Activated B cell treated with CpG ODN at 0.5 μM for 24 hours (primary cell): Measurements from ENCODE around the gene ZMYND19. TPM values are rescaled to one million over a fixed set of nuclear protein-coding genes. Genes with fewer than 3 reads are reported as not detected.

Source experiments
- ATAC-seq: fragments of 200-7000 bp; cut with Tn5 transposase; one replicate; pipeline ENCODE4 v1.10.0; 2021; ENCODE audit warnings: low read depth, mild to moderate bottlenecking, moderate library complexity
- CTCF ChIA-PET: fragments of 350-600 bp; sonication (Branson Sonifier 250); formaldehyde crosslinking; loops from one replicate; lab custom pipeline; 2021; ENCODE audit warnings: antibody characterized with exemption; lab: Charles Lee
- POLR2A ChIA-PET: fragments of 350-600 bp; sonication (Branson Sonifier 250); formaldehyde crosslinking; loops from one replicate; lab custom pipeline; 2021; ENCODE audit warnings: antibody characterized with exemption; lab: Charles Lee
- DNase-seq: peaks from one replicate; pipeline ENCODE4 v3.0.0; 2022
- H3K27ac Mint-ChIP-seq: one replicate; pipeline ENCODE4 v1.8.0; 2020; ENCODE audit warnings: mixed read lengths
- H3K27me3 Mint-ChIP-seq: one replicate; pipeline ENCODE4 v1.8.0; 2021; ENCODE audit warnings: mixed read lengths
- H3K36me3 Mint-ChIP-seq: one replicate; pipeline ENCODE4 v1.8.0; 2021; ENCODE audit warnings: low read depth, mixed read lengths
- H3K4me1 Mint-ChIP-seq: one replicate; pipeline ENCODE4 v1.8.0; 2021; ENCODE audit warnings: mixed read lengths
- H3K4me3 Mint-ChIP-seq: one replicate; pipeline ENCODE4 v1.8.0; 2020; ENCODE audit warnings: mild to moderate bottlenecking, mixed read lengths
- H3K9me3 Mint-ChIP-seq: one replicate; pipeline ENCODE4 v1.8.0; 2020; ENCODE audit warnings: mixed read lengths
- intact Hi-C: fragments of 100-400 bp; cut with micrococcal nuclease; formaldehyde crosslinking; loops from one replicate; pipeline ENCODE4 v1.15.1; 2024
- total RNA-seq: library from RNA; stranded (reverse); gene quantifications from 2 replicates; pipeline ENCODE4 v1.2.3, GENCODE V29; 2022
- TF ChIP-seq, protein P1 (sequence below): fragments of 200-600 bp; IDR thresholded peaks from one replicate; pipeline ENCODE4 v1.8.0; 2022; ENCODE audit warnings: antibody characterized with exemption, mild to moderate bottlenecking

The ZMYND19 gene
- total RNA-seq, 1 donor from 2014 or later: 21.9 TPM

DNA sequence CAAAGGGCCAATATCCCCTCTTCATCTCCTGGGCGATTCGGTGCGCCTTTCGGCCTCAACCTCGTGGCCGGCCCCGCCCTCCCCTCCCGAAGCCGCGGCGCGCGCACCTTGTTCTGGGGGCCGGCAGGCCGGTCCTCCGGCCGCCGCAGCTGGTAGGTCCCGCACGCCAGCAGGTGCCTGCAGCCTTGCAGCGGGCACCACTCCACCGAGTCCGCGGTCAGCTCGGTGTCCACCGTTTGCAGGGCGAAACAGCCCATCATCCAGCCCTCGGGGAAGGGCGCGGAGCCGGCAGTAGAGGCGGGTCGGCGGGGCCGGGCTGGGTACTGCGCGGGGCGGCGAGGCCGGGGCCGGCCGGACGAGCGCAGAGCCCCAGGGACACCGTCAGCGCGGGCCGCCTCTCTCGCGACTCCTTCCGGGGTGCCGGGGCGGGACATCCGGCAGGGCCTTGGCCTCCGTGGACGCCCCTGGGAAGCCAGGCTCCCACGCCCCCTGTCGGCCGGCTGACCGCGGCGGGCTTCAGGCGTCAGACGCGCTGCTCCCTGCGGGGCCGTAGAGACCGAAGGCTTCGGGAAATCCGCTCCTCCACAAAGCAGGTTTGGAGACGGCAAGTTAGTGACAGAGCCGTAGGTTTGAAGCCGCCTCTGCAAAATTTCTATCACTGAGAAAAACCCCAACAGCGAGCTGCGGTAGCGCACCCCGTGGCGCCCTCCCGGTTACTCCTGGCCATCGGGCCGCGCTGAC, 11.6 kb downstream of the ZMYND19 start, which contains the start of gene DPH7:
Gene DPH7 (minus strand): TSS at position 408 of the 741 bp plus-strand sequence. CDS start 148 bp downstream, at position 260.
- CTCF ChIA-PET: interaction anchor here (0.8 to 1.7 kb wide), 7 partner anchors 10 to 44 kb away, joined by 3 to 6 read pairs (median 4); partner anchors contain the start of genes MRPL41 and ZMYND19
- intact Hi-C loops: loop anchor here (1.0 to 2.0 kb wide), 3 partner anchors 27 to 40 kb away; partner anchors contain the start of genes ARRDC1, MRPL41 and PNPLA7
- peaks cover 41% of the 10 kb centered on the region for H3K4me1 Mint-ChIP-seq

DNA sequence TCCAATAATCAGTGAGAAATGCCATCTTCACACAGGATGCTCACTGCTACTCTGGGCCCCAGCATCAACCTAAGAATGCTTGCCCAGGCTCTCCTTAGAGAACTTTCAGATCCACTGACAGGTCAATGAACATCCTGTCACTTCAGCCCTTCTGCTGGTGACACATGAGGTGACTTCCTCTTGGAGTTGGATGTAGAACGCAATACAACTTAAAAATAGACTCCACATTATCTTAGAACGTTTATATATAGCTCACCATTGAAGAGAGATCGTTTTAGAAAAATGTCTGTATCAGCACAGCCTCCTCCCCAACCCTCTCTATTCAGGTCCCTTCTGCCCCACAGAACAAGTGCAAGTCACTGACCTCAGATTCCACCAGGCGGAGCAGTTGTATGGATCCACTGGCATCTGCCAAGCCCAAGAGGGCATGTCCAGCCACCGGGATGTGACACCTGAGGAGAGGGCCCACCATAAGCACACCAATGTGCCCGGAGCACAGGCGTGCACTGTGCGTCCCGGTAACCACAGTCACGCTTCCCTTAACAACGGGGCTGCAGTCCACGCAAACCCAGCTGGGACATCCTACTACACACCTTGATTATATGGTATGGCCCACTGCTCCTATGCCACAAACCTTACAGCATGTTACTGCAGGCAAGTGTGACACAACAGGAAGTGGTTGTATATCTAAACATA, 14.4 kb downstream of the ZMYND19 start:
- peaks cover 41% of the 10 kb centered on the region for H3K4me1 Mint-ChIP-seq
- no peak for ATAC-seq
- CTCF ChIA-PET: no interaction called here
- TF ChIP-seq, protein P1, sequence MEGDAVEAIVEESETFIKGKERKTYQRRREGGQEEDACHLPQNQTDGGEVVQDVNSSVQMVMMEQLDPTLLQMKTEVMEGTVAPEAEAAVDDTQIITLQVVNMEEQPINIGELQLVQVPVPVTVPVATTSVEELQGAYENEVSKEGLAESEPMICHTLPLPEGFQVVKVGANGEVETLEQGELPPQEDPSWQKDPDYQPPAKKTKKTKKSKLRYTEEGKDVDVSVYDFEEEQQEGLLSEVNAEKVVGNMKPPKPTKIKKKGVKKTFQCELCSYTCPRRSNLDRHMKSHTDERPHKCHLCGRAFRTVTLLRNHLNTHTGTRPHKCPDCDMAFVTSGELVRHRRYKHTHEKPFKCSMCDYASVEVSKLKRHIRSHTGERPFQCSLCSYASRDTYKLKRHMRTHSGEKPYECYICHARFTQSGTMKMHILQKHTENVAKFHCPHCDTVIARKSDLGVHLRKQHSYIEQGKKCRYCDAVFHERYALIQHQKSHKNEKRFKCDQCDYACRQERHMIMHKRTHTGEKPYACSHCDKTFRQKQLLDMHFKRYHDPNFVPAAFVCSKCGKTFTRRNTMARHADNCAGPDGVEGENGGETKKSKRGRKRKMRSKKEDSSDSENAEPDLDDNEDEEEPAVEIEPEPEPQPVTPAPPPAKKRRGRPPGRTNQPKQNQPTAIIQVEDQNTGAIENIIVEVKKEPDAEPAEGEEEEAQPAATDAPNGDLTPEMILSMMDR: no peak
- H3K9me3 Mint-ChIP-seq: no peaks in the 10 kb centered on the region
- H3K36me3 Mint-ChIP-seq: peaks cover 41% of the 10 kb centered on the region
- no peak for DNase-seq
- H3K27ac Mint-ChIP-seq: peak overlapping the region; percentile 44
- intact Hi-C loops: no loop called here
- POLR2A ChIA-PET: no interaction called here
- H3K4me3 Mint-ChIP-seq: peak overlapping the region; percentile 33
- H3K27me3 Mint-ChIP-seq: no peaks in the 10 kb centered on the region

More for the DNA sequence above, 11.6 kb downstream of the ZMYND19 start, which contains the start of gene DPH7:
- peak; percentile 97 for ATAC-seq
- POLR2A ChIA-PET: interaction anchor here (0.8 to 2.0 kb wide), 5 partner anchors 12 to 29 kb away, joined by 3 to 9 read pairs (median 6); partner anchors contain the start of genes ARRDC1, MRPL41 and ZMYND19
- peaks cover 49% of the 10 kb centered on the region for H3K36me3 Mint-ChIP-seq
- no peaks in the 10 kb centered on the region for H3K27me3 Mint-ChIP-seq
- peak within 1 kb of the TSS; percentile 35 for H3K27ac Mint-ChIP-seq
- TF ChIP-seq, protein P1: peak; percentile 59
- peak within 1 kb of the TSS; percentile 82 for H3K4me3 Mint-ChIP-seq
- no peaks in the 10 kb centered on the region for H3K9me3 Mint-ChIP-seq
- DNase-seq: peak; percentile 98

DNA sequence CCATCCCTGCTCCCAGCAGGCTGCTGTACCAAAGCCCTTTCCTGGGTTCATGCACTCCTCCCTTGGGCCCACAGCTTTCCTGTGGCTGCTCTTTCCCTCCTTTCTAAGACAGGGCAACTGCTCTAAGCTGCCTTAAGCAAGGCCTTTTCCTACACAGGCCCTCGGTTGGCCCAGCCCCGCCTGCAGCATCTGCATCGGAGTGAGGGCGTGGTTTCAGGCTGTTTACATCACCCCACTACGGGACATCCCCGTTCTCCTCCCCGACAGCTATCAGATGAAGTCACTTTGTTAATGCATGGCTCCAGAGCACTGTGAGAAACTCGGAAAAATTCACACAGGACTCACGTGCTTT, 15.0 kb downstream of the ZMYND19 start:
- Mint-ChIP-seq H3K36me3 (peaks cover 46% of the 10 kb centered on the region), H3K4me3 (peak overlapping the region; percentile 44), H3K27me3 (no peaks in the 10 kb centered on the region), H3K9me3 (no peaks in the 10 kb centered on the region), H3K27ac (peak overlapping the region; percentile 44), H3K4me1 (peaks cover 41% of the 10 kb centered on the region)
- TF ChIP-seq, protein P1: no peak
- ChIA-PET CTCF (no interaction called here), POLR2A (no interaction called here)
- no peak for DNase-seq
- intact Hi-C loops: no loop called here
- ATAC-seq: no peak

DNA sequence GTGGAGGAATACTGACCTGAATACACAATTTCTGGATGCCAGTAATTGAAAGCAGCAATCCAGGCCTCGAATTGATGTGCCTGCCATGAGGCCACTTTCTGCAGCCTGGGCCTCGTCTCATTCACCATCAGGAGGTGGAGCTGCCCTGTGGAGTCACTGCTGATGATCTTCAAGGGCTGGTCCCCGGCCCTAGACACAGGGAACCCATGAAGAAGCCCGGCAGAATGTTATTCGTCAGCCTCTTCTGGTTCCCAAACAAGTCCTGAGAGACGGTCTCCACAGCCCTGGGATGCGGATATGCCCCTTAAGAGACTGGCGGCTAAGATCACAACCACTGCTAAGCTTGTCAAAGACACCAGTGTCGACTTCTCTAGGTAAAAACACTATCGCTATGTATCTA, 16.1 kb downstream of the ZMYND19 start:
- CTCF ChIA-PET: no interaction called here

More for the DNA sequence above, 16.1 kb downstream of the ZMYND19 start:
- ATAC-seq (no peak), DNase-seq (no peak)
- Mint-ChIP-seq H3K9me3 (no peaks in the 10 kb centered on the region), H3K4me3 (no peak overlapping the region), H3K36me3 (peaks cover 49% of the 10 kb centered on the region), H3K27me3 (no peaks in the 10 kb centered on the region), H3K4me1 (peaks cover 38% of the 10 kb centered on the region), H3K27ac (no peak overlapping the region)
- TF ChIP-seq, protein P1: no peak
- intact Hi-C loops: no loop called here
- POLR2A ChIA-PET: no interaction called here
